ENCODE measurements around the gene SORCS2.

DNA sequence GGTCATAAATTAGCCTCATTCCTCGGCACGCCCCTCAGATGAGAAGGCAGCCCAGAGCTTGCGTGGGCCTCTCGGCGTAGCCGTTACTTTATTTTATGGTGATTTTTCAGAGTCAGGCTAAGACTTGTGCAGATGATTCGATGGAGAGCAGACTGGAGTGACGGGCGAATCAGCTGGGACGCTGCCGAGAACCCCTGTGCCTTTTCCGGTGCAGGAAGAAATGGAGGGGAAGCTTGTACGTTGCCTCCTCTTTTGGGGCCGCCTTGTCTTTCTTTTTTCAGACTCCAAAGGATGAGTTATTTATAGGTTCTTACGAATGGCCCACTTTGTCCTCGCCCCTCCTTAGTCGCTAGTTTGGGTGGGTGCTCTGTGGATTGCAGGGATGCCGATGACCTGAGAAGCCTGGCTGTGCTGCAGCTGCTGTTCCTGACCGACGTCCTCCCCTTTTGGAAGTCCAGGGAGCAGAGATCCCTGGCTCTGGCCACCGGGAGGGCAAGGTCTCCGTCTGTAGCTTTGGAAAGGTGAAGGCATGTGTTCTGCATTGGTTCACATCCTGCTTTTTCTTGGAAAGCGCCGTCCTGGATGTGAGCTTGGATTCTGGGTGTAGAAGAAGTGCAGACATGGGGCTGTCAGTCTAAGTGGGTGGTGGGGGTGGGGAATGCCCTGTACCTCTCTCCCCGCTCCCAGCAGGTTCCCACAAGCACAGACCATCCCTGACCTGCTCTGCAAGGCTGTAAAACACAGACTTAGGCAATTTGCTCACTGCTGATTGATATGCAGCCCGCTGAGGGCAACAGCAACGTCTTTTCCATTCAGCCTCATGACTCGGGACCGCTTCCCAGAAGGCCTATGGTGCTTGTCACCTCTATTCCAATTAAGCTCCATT lies 9.3 kb downstream of the SORCS2 start:
- TF ChIP-seq POLR2AphosphoS5 (IDR thresholded peaks at IDR 0.05; ENCODE audit: borderline replicate concordance, low read depth, low read length) (no peak), EZH2 (IDR thresholded peaks at IDR 0.05) (no peak)

Data from SK-N-MC (cell line).